HepG2 (cell line): ENCODE data around the gene FXR2. TPM values are rescaled to one million over a fixed set of nuclear protein-coding genes. Genes with fewer than 3 reads are reported as not detected.

Source experiments
- ATF3 ChIP-seq: sonication (generic); formaldehyde crosslinking; IDR thresholded peaks from 2 replicates; pipeline ENCODE4 v1.4.0; 2020; ENCODE audit warnings: missing genetic modification reagents
- MZF1 ChIP-seq: sonication (generic); formaldehyde crosslinking; IDR thresholded peaks from 2 replicates; pipeline ENCODE4 v1.8.1; 2023; ENCODE audit warnings: mild to moderate bottlenecking, missing genetic modification reagents, borderline replicate concordance
- PRMT3 ChIP-seq: sonication (generic); formaldehyde crosslinking; IDR thresholded peaks from 2 replicates; pipeline ENCODE4 v1.8.1; 2022; ENCODE audit warnings: low read depth, mild to moderate bottlenecking, moderate library complexity, missing genetic modification reagents, borderline replicate concordance
- RAD21 ChIP-seq: fragments of 450-650 bp; formaldehyde crosslinking; IDR thresholded peaks from 2 replicates; pipeline ENCODE4 v1.5.0; 2020; ENCODE audit warnings: mild to moderate bottlenecking
- RCOR2 ChIP-seq: IDR thresholded peaks from 2 replicates; pipeline ENCODE4 v1.6.1; 2016; ENCODE audit warnings: missing biosample characterization, missing genetic modification reagents
- XRCC5 ChIP-seq: fragments of 200-400 bp; formaldehyde crosslinking; optimal IDR thresholded peaks from 2 replicates; pipeline ENCODE3; 2017; ENCODE audit warnings: mild to moderate bottlenecking, low read length
- ZBED4 ChIP-seq: sonication (generic); formaldehyde crosslinking; IDR thresholded peaks from 2 replicates; pipeline ENCODE4 v1.4.0; 2020; ENCODE audit warnings: missing genetic modification reagents, borderline replicate concordance
- ZFX ChIP-seq: sonication (generic); formaldehyde crosslinking; IDR thresholded peaks from 2 replicates; pipeline ENCODE4 v1.4.0; 2020; ENCODE audit warnings: mild to moderate bottlenecking, low read depth, missing genetic modification reagents, moderate library complexity
- ZNF205 ChIP-seq: IDR thresholded peaks from 2 replicates; pipeline ENCODE4 v1.6.1; 2018; ENCODE audit warnings: missing biosample characterization, missing genetic modification reagents
- ZNF337 ChIP-seq: sonication (generic); formaldehyde crosslinking; IDR thresholded peaks from 2 replicates; pipeline ENCODE4 v1.5.1; 2020; ENCODE audit warnings: missing genetic modification reagents, low read depth, mild to moderate bottlenecking, borderline replicate concordance
- ZNF34 ChIP-seq: sonication (generic); formaldehyde crosslinking; IDR thresholded peaks from 2 replicates; pipeline ENCODE4 v1.4.0; 2020; ENCODE audit warnings: mild to moderate bottlenecking, missing genetic modification reagents, borderline replicate concordance
- ZNF572 ChIP-seq: sonication (generic); formaldehyde crosslinking; IDR thresholded peaks from 2 replicates; pipeline ENCODE4 v1.5.1; 2020; ENCODE audit warnings: mild to moderate bottlenecking, missing genetic modification reagents
- ZNF768 ChIP-seq: sonication (generic); formaldehyde crosslinking; IDR thresholded peaks from 2 replicates; pipeline ENCODE4 v1.4.0; 2020; ENCODE audit warnings: missing genetic modification reagents
- polyA plus RNA-seq, 8 experiments: library from polyadenylated mRNA; depleted of rRNA in 3 of 8; stranded (reverse) in 7 of 8; unstranded in 1 of 8; fragments of >200 nt; fragmentation: Illumina TruSeq in 4 of 8; extraction: Trizol in 4 of 8; gene quantifications; 2 replicates each; pipeline versions ENCODE4 v1.2.1 to v1.2.3, GENCODE V29; 2011 to 2016; ENCODE audit warnings: low read depth in 4 of 8, missing spikeins in 1 of 8, mixed read lengths in 1 of 8; ENCODE audit not compliant: insufficient read depth in 1 of 8
- total RNA-seq, 5 experiments: library from RNA; depleted of rRNA; stranded (reverse); fragments of >200 nt; fragmentation: Illumina TruSeq; extraction: Trizol; gene quantifications; 2 replicates each; pipeline ENCODE4 v1.2.3, GENCODE V29; 2016; ENCODE audit warnings: low read depth in 1 of 5
- TF ChIP-seq, protein P1 (sequence below): sonication (generic); formaldehyde crosslinking; conservative IDR thresholded peaks from 2 replicates; pipeline ENCODE4 v1.4.0; 2020; ENCODE audit warnings: mild to moderate bottlenecking, missing genetic modification reagents, moderate library complexity
- TF ChIP-seq, protein P2 (sequence below): IDR thresholded peaks from 2 replicates; pipeline ENCODE4 v1.6.1; 2012; ENCODE audit warnings: inconsistent platforms
- TF ChIP-seq, protein P3 (sequence below): sonication (generic); formaldehyde crosslinking; IDR thresholded peaks from 2 replicates; pipeline ENCODE4 v1.9.0; 2022; ENCODE audit warnings: low read depth, missing genetic modification reagents
- TF ChIP-seq, protein P4 (sequence below): sonication (generic); formaldehyde crosslinking; IDR thresholded peaks from 2 replicates; pipeline ENCODE4 v1.8.1; 2023; ENCODE audit warnings: mild to moderate bottlenecking, inconsistent platforms, moderate library complexity, missing genetic modification reagents, borderline replicate concordance

FXR2 gene
- total and polyA plus RNA-seq, 2 of the 13 experiments (the other 11 are each of a cell fraction or from before 2014, with no cell fraction given) = 20.9 to 24.4 TPM

GRCh38 chr17:7572588-7573323 lies 41.9 kb downstream of the FXR2 start (continued):
- TF ChIP-seq ZFX (no peak; the same call in 1 of the 2 replicates), MZF1 (CRISPR knock-in tag) (no peak), ZNF337 (no peak), RCOR2 (no peak), ZNF34 (CRISPR knock-in tag) (no peak), ZBED4 (CRISPR knock-in tag) (no peak), ZNF768 (CRISPR knock-in tag) (peak; percentile 41; the same call in 1 of the 2 replicates), ATF3 (CRISPR knock-in tag) (0 out of 2 replicates have a peak, but pooled peaks have one; percentile 30), XRCC5 (peak; percentile 56), ZNF205 (CRISPR knock-in tag) (0 out of 2 replicates have a peak, but pooled peaks have one; percentile 42), RAD21 (CRISPR knock-in tag) (no peak; the same call in none of the 2 replicates), PRMT3 (CRISPR knock-in tag) (no peak), ZNF572 (0 out of 2 replicates have a peak, but pooled peaks have one; percentile 68)
- TF ChIP-seq, protein P1, sequence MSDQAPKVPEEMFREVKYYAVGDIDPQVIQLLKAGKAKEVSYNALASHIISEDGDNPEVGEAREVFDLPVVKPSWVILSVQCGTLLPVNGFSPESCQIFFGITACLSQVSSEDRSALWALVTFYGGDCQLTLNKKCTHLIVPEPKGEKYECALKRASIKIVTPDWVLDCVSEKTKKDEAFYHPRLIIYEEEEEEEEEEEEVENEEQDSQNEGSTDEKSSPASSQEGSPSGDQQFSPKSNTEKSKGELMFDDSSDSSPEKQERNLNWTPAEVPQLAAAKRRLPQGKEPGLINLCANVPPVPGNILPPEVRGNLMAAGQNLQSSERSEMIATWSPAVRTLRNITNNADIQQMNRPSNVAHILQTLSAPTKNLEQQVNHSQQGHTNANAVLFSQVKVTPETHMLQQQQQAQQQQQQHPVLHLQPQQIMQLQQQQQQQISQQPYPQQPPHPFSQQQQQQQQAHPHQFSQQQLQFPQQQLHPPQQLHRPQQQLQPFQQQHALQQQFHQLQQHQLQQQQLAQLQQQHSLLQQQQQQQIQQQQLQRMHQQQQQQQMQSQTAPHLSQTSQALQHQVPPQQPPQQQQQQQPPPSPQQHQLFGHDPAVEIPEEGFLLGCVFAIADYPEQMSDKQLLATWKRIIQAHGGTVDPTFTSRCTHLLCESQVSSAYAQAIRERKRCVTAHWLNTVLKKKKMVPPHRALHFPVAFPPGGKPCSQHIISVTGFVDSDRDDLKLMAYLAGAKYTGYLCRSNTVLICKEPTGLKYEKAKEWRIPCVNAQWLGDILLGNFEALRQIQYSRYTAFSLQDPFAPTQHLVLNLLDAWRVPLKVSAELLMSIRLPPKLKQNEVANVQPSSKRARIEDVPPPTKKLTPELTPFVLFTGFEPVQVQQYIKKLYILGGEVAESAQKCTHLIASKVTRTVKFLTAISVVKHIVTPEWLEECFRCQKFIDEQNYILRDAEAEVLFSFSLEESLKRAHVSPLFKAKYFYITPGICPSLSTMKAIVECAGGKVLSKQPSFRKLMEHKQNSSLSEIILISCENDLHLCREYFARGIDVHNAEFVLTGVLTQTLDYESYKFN (CRISPR knock-in tag) = peak; percentile 6; the same call in 1 of the 2 replicates
- TF ChIP-seq, protein P2, sequence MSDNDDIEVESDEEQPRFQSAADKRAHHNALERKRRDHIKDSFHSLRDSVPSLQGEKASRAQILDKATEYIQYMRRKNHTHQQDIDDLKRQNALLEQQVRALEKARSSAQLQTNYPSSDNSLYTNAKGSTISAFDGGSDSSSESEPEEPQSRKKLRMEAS = no peak; the same call in 1 of the 2 replicates
- TF ChIP-seq, protein P3, sequence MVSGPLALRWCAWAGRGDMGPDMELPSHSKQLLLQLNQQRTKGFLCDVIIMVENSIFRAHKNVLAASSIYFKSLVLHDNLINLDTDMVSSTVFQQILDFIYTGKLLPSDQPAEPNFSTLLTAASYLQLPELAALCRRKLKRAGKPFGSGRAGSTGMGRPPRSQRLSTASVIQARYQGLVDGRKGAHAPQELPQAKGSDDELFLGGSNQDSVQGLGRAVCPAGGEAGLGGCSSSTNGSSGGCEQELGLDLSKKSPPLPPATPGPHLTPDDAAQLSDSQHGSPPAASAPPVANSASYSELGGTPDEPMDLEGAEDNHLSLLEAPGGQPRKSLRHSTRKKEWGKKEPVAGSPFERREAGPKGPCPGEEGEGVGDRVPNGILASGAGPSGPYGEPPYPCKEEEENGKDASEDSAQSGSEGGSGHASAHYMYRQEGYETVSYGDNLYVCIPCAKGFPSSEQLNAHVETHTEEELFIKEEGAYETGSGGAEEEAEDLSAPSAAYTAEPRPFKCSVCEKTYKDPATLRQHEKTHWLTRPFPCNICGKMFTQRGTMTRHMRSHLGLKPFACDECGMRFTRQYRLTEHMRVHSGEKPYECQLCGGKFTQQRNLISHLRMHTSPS (CRISPR knock-in tag) = no peak
- TF ChIP-seq, protein P4, sequence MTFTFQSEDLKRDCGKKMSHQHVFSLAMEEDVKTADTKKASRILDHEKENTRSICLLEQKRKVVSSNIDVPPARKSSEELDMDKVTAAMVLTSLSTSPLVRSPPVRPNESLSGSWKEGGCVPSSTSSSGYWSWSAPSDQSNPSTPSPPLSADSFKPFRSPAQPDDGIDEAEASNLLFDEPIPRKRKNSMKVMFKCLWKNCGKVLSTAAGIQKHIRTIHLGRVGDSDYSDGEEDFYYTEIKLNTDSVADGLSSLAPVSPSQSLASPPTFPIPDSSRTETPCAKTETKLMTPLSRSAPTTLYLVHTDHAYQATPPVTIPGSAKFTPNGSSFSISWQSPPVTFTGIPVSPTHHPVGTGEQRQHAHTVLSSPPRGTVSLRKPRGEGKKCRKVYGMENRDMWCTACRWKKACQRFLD (CRISPR knock-in tag) = peak; percentile 57; the same call in 1 of the 2 replicates
